IPS-15b (cell line): Measurements from ENCODE around the gene PEAK1.

ENCODE experiments used
- H3K27me3 ChIP-seq: one replicate; pipeline ENCODE4 v1.6.1; 2013; ENCODE audit warnings: low read length; ENCODE audit not compliant: control insufficient read depth, insufficient read depth
- H3K36me3 ChIP-seq: one replicate; pipeline ENCODE4 v1.6.1; 2013; ENCODE audit warnings: low read length; ENCODE audit not compliant: control insufficient read depth, insufficient read depth
- H3K4me1 ChIP-seq: one replicate; pipeline ENCODE4 v1.6.1; 2013; ENCODE audit warnings: mild to moderate bottlenecking, low read length; ENCODE audit not compliant: control insufficient read depth, insufficient read depth
- H3K4me3 ChIP-seq: one replicate; pipeline ENCODE4 v1.5.1; 2013; ENCODE audit warnings: low read depth, low read length
- H3K9ac ChIP-seq: one replicate; pipeline ENCODE4 v1.6.1; 2013; ENCODE audit warnings: low read depth, mild to moderate bottlenecking, low read length
- H3K9me3 ChIP-seq: one replicate; pipeline ENCODE4 v1.6.1; 2013; ENCODE audit warnings: mild to moderate bottlenecking, low read length; ENCODE audit not compliant: control insufficient read depth, insufficient read depth

Gene PEAK1

GRCh38 chr15:77348511-77348910 lies 71.4 kb downstream of the PEAK1 start:
- H3K4me3 ChIP-seq: no peak overlapping the region
- H3K27me3 ChIP-seq: no peaks in the 10 kb centered on the region
- no peak overlapping the region for H3K9ac ChIP-seq
- H3K9me3 ChIP-seq: no peaks in the 10 kb centered on the region
- no peaks in the 10 kb centered on the region for H3K36me3 ChIP-seq
- H3K4me1 ChIP-seq: peaks cover 10% of the 10 kb centered on the region

DNA sequence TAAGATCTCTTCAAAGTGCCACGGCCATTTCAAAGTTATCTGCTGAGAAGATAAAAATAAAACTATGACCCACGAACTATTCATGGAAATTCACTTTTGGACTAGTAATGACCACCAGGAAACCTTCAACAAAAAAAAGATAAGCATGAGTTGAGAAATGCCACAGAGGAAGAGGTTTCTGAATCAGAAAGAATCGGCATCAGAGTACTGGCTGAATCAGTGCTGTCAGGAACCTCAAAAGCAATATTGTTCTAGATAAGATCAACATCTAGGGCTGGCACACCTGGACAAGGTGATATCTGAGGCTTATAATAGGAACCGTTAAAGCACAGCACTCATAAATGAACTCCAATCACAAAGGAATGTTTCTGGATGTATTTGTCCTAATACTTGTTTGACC lies 72.7 kb downstream of the PEAK1 start:
- H3K36me3 ChIP-seq: no peaks in the 10 kb centered on the region
- H3K4me1 ChIP-seq: peaks cover 10% of the 10 kb centered on the region
- no peak overlapping the region for H3K9ac ChIP-seq
- no peaks in the 10 kb centered on the region for H3K27me3 ChIP-seq
- no peaks in the 10 kb centered on the region for H3K9me3 ChIP-seq
- H3K4me3 ChIP-seq: no peak overlapping the region

DNA sequence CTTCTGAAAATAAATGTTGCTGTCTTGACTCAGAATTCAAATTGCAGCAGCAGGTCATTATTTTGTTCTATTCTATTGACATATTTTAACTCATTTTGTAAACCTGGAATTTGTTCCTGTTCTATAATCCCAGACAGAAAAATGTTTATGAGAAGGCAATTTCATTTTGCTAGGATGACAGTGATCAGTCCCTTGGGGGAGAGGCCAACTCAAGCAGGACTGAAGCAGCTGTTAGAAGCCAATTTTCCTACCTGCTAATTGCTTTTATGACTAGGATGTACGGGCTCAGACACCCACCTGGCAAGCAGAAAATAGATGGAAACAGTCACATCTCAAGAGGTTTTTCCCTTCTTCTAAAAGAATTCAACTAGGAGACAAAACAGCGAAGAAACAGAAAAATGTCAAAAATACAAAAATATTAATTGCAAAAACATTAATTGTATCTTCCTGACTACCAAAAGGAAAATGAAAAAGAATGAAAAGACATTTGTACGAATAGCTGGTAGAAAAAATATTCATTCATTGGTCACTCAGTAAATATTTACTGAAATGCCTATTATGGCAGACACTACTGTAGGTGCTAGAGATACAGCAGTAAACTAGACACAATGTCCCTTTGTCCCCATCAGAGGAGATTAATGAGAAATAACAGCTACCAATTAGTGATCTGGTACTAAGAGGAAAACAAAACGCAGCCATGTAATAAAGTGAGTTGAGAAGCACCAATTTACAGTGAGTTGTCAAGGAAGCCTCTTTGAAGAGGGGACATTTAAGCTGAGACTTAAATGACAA lies 73.5 kb downstream of the PEAK1 start:
- Histone ChIP-seq H3K9ac (no peak overlapping the region), H3K4me1 (peaks cover 7% of the 10 kb centered on the region), H3K9me3 (no peaks in the 10 kb centered on the region), H3K27me3 (no peaks in the 10 kb centered on the region), H3K4me3 (no peak overlapping the region), H3K36me3 (no peaks in the 10 kb centered on the region)

- Histone ChIP-seq H3K27me3 (no peaks in the 10 kb centered on the region), H3K9ac (no peak overlapping the region), H3K9me3 (no peaks in the 10 kb centered on the region)
These were observed 77.1 kb downstream of the PEAK1 start for GRCh38 chr15:77342807-77343206.

GRCh38 chr15:77340245-77340644 lies 79.7 kb downstream of the PEAK1 start:
- H3K9me3 ChIP-seq: no peaks in the 10 kb centered on the region
- no peaks in the 10 kb centered on the region for H3K4me1 ChIP-seq
- H3K27me3 ChIP-seq: no peaks in the 10 kb centered on the region
- H3K4me3 ChIP-seq: no peak overlapping the region
- no peak overlapping the region for H3K9ac ChIP-seq
- H3K36me3 ChIP-seq: no peaks in the 10 kb centered on the region

More at GRCh38 chr15:77342807-77343206, 77.1 kb downstream of the PEAK1 start:
- Histone ChIP-seq H3K4me1 (no peaks in the 10 kb centered on the region), H3K4me3 (no peak overlapping the region), H3K36me3 (no peaks in the 10 kb centered on the region)

GRCh38 chr15:77336006-77336405 lies 83.9 kb downstream of the PEAK1 start:
- Histone ChIP-seq H3K4me1 (no peaks in the 10 kb centered on the region), H3K4me3 (no peak overlapping the region), H3K36me3 (no peaks in the 10 kb centered on the region)

GRCh38 chr15:77335298-77335697 lies 84.6 kb downstream of the PEAK1 start:
- H3K4me3 ChIP-seq: no peak overlapping the region
- no peak overlapping the region for H3K9ac ChIP-seq
- no peaks in the 10 kb centered on the region for H3K4me1 ChIP-seq
- H3K9me3 ChIP-seq: no peaks in the 10 kb centered on the region
- no peaks in the 10 kb centered on the region for H3K36me3 ChIP-seq
- no peaks in the 10 kb centered on the region for H3K27me3 ChIP-seq

More at GRCh38 chr15:77336006-77336405, 83.9 kb downstream of the PEAK1 start:
- no peaks in the 10 kb centered on the region for H3K9me3 ChIP-seq
- H3K27me3 ChIP-seq: no peaks in the 10 kb centered on the region
- no peak overlapping the region for H3K9ac ChIP-seq

- no peak overlapping the region for H3K4me3 ChIP-seq
- H3K27me3 ChIP-seq: no peaks in the 10 kb centered on the region
- no peaks in the 10 kb centered on the region for H3K9me3 ChIP-seq
- H3K36me3 ChIP-seq: no peaks in the 10 kb centered on the region
- H3K9ac ChIP-seq: no peak overlapping the region
- peaks cover 9% of the 10 kb centered on the region for H3K4me1 ChIP-seq
These were observed 86.7 kb downstream of the PEAK1 start for GRCh38 chr15:77333166-77333565.

DNA sequence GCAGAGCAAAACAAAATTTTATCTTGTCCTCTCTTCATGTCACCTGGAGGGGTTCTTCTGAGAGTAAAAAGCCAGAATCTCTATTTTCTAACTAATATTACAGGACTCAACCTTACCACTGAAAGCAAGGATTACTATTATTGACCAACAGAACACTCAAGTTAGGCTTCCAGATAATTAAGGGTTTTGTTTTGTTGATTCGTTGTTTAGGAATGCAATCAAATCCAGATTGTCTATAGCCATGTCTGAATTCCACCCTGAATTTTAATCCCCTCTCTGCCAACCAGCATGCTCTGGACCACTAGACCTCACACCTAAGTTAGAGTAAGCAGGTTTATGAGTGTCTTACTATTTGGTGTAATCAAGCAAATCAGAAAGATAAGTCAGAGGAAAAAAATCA lies 90.7 kb downstream of the PEAK1 start:
- Histone ChIP-seq H3K4me3 (no peak overlapping the region), H3K9me3 (no peaks in the 10 kb centered on the region), H3K4me1 (peaks cover 9% of the 10 kb centered on the region), H3K27me3 (no peaks in the 10 kb centered on the region), H3K36me3 (no peaks in the 10 kb centered on the region), H3K9ac (no peak overlapping the region)

GRCh38 chr15:77327844-77328529 lies 91.9 kb downstream of the PEAK1 start:
- Histone ChIP-seq H3K9ac (no peak overlapping the region), H3K9me3 (no peaks in the 10 kb centered on the region), H3K27me3 (no peaks in the 10 kb centered on the region), H3K36me3 (no peaks in the 10 kb centered on the region), H3K4me3 (no peak overlapping the region), H3K4me1 (peaks cover 9% of the 10 kb centered on the region)

GRCh38 chr15:77327168-77327567 lies 92.7 kb downstream of the PEAK1 start:
- H3K4me3 ChIP-seq: no peak overlapping the region
- no peaks in the 10 kb centered on the region for H3K27me3 ChIP-seq
- H3K9me3 ChIP-seq: no peaks in the 10 kb centered on the region
- H3K9ac ChIP-seq: no peak overlapping the region
- peaks cover 9% of the 10 kb centered on the region for H3K4me1 ChIP-seq
- H3K36me3 ChIP-seq: no peaks in the 10 kb centered on the region

DNA sequence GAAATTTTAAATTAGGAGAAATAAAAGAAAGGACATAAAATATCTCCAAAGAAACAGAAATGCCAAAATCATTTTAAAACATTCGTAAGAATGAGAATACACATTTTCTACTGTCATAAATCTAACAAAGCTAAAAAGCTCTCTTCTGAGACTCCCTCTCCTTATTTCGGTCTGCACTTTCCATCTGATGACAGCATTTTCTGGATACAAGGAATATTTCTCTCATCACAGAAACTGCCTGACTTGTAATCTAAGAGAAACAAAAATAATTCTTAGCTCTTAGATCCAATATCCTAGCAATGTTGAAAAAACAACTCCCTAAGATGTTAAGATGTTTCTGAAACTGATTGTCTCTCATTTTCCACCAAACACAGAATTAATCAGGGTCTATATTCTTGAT lies 93.5 kb downstream of the PEAK1 start:
- H3K9me3 ChIP-seq: no peaks in the 10 kb centered on the region
- H3K36me3 ChIP-seq: no peaks in the 10 kb centered on the region
- no peak overlapping the region for H3K9ac ChIP-seq
- H3K4me1 ChIP-seq: peaks cover 9% of the 10 kb centered on the region
- H3K4me3 ChIP-seq: no peak overlapping the region
- no peaks in the 10 kb centered on the region for H3K27me3 ChIP-seq
